ENCODE measurements around the gene MTFMT.
A peak's percentile ranks its signal among the peaks of the same experiment; 100 is the strongest.

The MTFMT gene

GRCh38 chr15:65032801-65033537, 3.5 kb upstream of the MTFMT start:
- Histone ChIP-seq H3K36me3 (ENCODE audit: control insufficient read depth, insufficient read depth, low read length) (no peaks in the 10 kb centered on the region), H3K27me3 (replicated peaks; ENCODE audit: control insufficient read depth, insufficient read depth, low read length) (no peaks in the 10 kb centered on the region), H3K4me3 (replicated peaks; ENCODE audit: low read depth, low read length) (no peak overlapping the region)
- TF ChIP-seq CTCF (IDR thresholded peaks at IDR 0.05; ENCODE audit: insufficient read depth, low read length, poor library complexity, severe bottlenecking) = peak; percentile 74
- peak; percentile 49 for DNase-seq (ENCODE audit: extremely low read depth, insufficient read length)

DNA sequence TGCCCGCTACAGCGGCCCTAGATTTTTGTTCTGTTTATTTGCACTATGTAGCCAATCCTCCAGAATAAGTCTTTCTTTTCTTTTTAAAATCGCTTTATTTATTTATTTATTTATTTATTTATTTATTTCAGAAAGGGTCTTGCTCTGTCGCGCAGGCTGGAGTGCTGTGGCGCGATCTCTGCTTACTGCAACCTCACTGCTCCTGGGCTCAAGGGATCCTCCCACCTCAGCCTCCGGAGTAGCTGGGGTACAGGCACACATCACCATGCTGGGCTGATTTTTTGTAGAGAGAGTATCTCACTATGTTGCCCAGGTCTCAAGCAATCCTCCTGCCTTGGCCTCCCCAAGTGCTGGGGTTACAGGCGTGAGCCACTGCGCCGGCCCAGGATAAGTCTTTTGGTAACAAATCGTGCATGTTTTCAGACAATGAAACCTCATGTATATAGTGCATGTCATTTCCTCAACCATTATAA, 333 bp upstream of the MTFMT start:
- H3K27me3 ChIP-seq (replicated peaks; ENCODE audit: control insufficient read depth, insufficient read depth, low read length) = no peaks in the 10 kb centered on the region
- DNase-seq (ENCODE audit: extremely low read depth, insufficient read length) = no peak
- H3K36me3 ChIP-seq (ENCODE audit: control insufficient read depth, insufficient read depth, low read length) = peaks cover 1% of the 10 kb centered on the region; the same call in 1 of the 2 replicates
- H3K4me3 ChIP-seq (replicated peaks; ENCODE audit: low read depth, low read length) = no peak overlapping the region; the same call in 1 of the 2 replicates
- TF ChIP-seq CTCF (IDR thresholded peaks at IDR 0.05; ENCODE audit: insufficient read depth, low read length, poor library complexity, severe bottlenecking) = no peak

- H3K4me3 ChIP-seq (replicated peaks; ENCODE audit: low read depth, low read length) = peak overlapping the region; percentile 90
- peak; percentile 11 for DNase-seq (ENCODE audit: extremely low read depth, insufficient read length)
- TF ChIP-seq CTCF (IDR thresholded peaks at IDR 0.05; ENCODE audit: insufficient read depth, low read length, poor library complexity, severe bottlenecking) = no peak
- H3K27me3 ChIP-seq (replicated peaks; ENCODE audit: control insufficient read depth, insufficient read depth, low read length) = no peaks in the 10 kb centered on the region
- peaks cover 1% of the 10 kb centered on the region; the same call in 1 of the 2 replicates for H3K36me3 ChIP-seq (ENCODE audit: control insufficient read depth, insufficient read depth, low read length)
Measured at GRCh38 chr15:65028338-65028737, 1.1 kb downstream of the MTFMT start.

GRCh38 chr15:65027593-65027992, 1.8 kb downstream of the MTFMT start:
- peaks cover 1% of the 10 kb centered on the region; the same call in 1 of the 2 replicates for H3K36me3 ChIP-seq (ENCODE audit: control insufficient read depth, insufficient read depth, low read length)
- H3K27me3 ChIP-seq (replicated peaks; ENCODE audit: control insufficient read depth, insufficient read depth, low read length) = no peaks in the 10 kb centered on the region
- H3K4me3 ChIP-seq (replicated peaks; ENCODE audit: low read depth, low read length) = no peak overlapping the region
- no peak for TF ChIP-seq CTCF (IDR thresholded peaks at IDR 0.05; ENCODE audit: insufficient read depth, low read length, poor library complexity, severe bottlenecking)
- no peak for DNase-seq (ENCODE audit: extremely low read depth, insufficient read length)

DNA sequence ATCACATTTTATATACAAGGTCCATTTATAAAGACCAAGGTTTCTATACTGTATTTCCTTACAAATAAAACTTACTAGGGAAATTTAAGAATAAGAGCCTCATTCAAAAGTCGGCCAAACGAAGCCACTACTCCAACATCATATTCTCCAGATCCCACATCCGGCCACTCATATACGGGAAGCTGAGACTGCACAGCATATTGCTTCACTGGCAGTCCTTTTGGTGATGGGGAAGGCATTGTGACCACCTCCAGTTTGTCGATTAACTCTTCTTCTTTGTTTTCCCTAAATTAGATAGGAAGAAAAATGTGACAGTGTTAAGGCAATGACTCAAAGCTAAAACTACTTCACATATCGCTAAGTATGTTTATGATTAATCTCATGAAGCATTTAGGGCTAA, 2.7 kb downstream of the MTFMT start:
- no peak for TF ChIP-seq CTCF (IDR thresholded peaks at IDR 0.05; ENCODE audit: insufficient read depth, low read length, poor library complexity, severe bottlenecking)
- DNase-seq (ENCODE audit: extremely low read depth, insufficient read length) = no peak
- H3K36me3 ChIP-seq (ENCODE audit: control insufficient read depth, insufficient read depth, low read length) = peaks cover 1% of the 10 kb centered on the region; the same call in 1 of the 2 replicates
- H3K4me3 ChIP-seq (replicated peaks; ENCODE audit: low read depth, low read length) = no peak overlapping the region
- no peaks in the 10 kb centered on the region for H3K27me3 ChIP-seq (replicated peaks; ENCODE audit: control insufficient read depth, insufficient read depth, low read length)
